Fibroblast of lung (primary cell): ENCODE results near the gene PRR5L.

Experiments
- CTCF ChIP-seq, 2 donors: IDR thresholded peaks in 1 of 2; conservative IDR thresholded peaks in 1 of 2; 1 replicate in 1 of 2; 2 replicates in 1 of 2; pipeline ENCODE4 v1.5.1; 2011 to 2012; ENCODE audit warnings: low read length in 2 of 2, control low read depth in 1 of 2, inconsistent platforms in 1 of 2, low read depth in 1 of 2, mild to moderate bottlenecking in 1 of 2
- EZH2 ChIP-seq: IDR thresholded peaks from 2 replicates; pipeline ENCODE4 v1.5.1; 2012; ENCODE audit warnings: low read length, control low read depth, mild to moderate bottlenecking; ENCODE audit errors: missing control alignments

- TF ChIP-seq CTCF (conservative IDR thresholded peaks at IDR 0.05 in 1 of 2, IDR thresholded peaks at IDR 0.05 in 1 of 2; ENCODE audit: low read depth in 1 of 2, low read length in 2 of 2) (no peak), EZH2 (no peak)
Observed at GRCh38 chr11:36417154-36417553, 121.1 kb downstream of the PRR5L start.
